Superior temporal gyrus (tissue), 1 donor: ENCODE data around the gene NFIA.

Source experiments
- DNase-seq: peaks from one replicate; pipeline ENCODE4 v3.0.0-alpha.2; 2016; ENCODE audit errors: extremely low spot score

Gene NFIA

GRCh38 chr1:61432616-61433388 is 350.4 kb downstream of the NFIA start:
- DNase-seq, result no peak

- no peak for DNase-seq
Measured at GRCh38 chr1:61433646-61434045, 351.3 kb downstream of the NFIA start.

- peak; percentile 37 for DNase-seq
Measured at GRCh38 chr1:61434276-61434675, 351.9 kb downstream of the NFIA start.

GRCh38 chr1:61435226-61435625 is 352.9 kb downstream of the NFIA start:
- no peak for DNase-seq

GRCh38 chr1:61436016-61436415 is 353.7 kb downstream of the NFIA start:
- no peak for DNase-seq

GRCh38 chr1:61436491-61437120 is 354.2 kb downstream of the NFIA start:
- DNase-seq, result no peak

GRCh38 chr1:61439234-61439633 is 356.9 kb downstream of the NFIA start:
- no peak for DNase-seq

GRCh38 chr1:61441723-61442262 is 359.4 kb downstream of the NFIA start:
- DNase-seq, result no peak

- no peak for DNase-seq
Measured at GRCh38 chr1:61442544-61442943, 360.2 kb downstream of the NFIA start.

- DNase-seq, result no peak
Measured at GRCh38 chr1:61444288-61444687, 361.9 kb downstream of the NFIA start.

GRCh38 chr1:61445269-61445825 is 363.0 kb downstream of the NFIA start:
- DNase-seq, result no peak

GRCh38 chr1:61446531-61446991 is 364.2 kb downstream of the NFIA start:
- DNase-seq, result no peak

- no peak for DNase-seq
Measured at GRCh38 chr1:61447106-61447967, 365.0 kb downstream of the NFIA start.

GRCh38 chr1:61447968-61448430 is 365.6 kb downstream of the NFIA start:
- DNase-seq, result no peak

- no peak for DNase-seq
Measured at GRCh38 chr1:61448914-61449313, 366.6 kb downstream of the NFIA start.

- DNase-seq, result no peak
Measured at GRCh38 chr1:61449410-61449809, 367.0 kb downstream of the NFIA start.

- DNase-seq, result no peak
Measured at GRCh38 chr1:61450454-61450853, 368.1 kb downstream of the NFIA start.

- DNase-seq, result no peak
Measured at GRCh38 chr1:61450872-61451571, 368.7 kb downstream of the NFIA start.

- no peak for DNase-seq
Measured at GRCh38 chr1:61451572-61451968, 369.2 kb downstream of the NFIA start.

GRCh38 chr1:61452176-61453035 is 370.0 kb downstream of the NFIA start:
- no peak for DNase-seq
